BLaER1 treated with 17β-estradiol and CSF1 and Interleukin-3, amounts not matched to agents 10 nM and 100 nM (cell line): ENCODE measurements around the gene DNAJC5.
"Not testable (repeated sequence)": the region's sequence is repeated elsewhere in the genome, so short reads cannot be mapped to it uniquely, and the experiment has no call there.

Experiments
- H3K27ac ChIP-seq, 11 experiments: shearing (Covaris generic); formaldehyde crosslinking; 2 replicates each; pipeline ENCODE4 v1.8.1; 2022
- H3K27me3 ChIP-seq, 11 experiments: shearing (Covaris generic); formaldehyde crosslinking; 2 replicates each; pipeline ENCODE4 v1.8.1; 2022
- H3K36me3 ChIP-seq, 11 experiments: shearing (Covaris generic); formaldehyde crosslinking; 2 replicates each; pipeline ENCODE4 v1.8.1; 2022
- H3K4me1 ChIP-seq, 10 experiments: shearing (Covaris generic); formaldehyde crosslinking; 2 replicates each; pipeline ENCODE4 v1.8.1; 2022
- H3K4me2 ChIP-seq, 11 experiments: shearing (Covaris generic); formaldehyde crosslinking; 2 replicates each; pipeline ENCODE4 v1.8.1; 2022
- H3K4me3 ChIP-seq, 10 experiments: shearing (Covaris generic); formaldehyde crosslinking; 2 replicates each; pipeline ENCODE4 v1.8.1; 2022
- H3K9ac ChIP-seq, 11 experiments: shearing (Covaris generic); formaldehyde crosslinking; 2 replicates each; pipeline ENCODE4 v1.8.1; 2022
- H3K9me3 ChIP-seq, 11 experiments: shearing (Covaris generic); formaldehyde crosslinking; replicated peaks in 1 of 11; 2 replicates each; pipeline ENCODE4 v1.8.1; 2022
- H4K20me1 ChIP-seq, 11 experiments: shearing (Covaris generic); formaldehyde crosslinking; 2 replicates each; pipeline ENCODE4 v1.8.1; 2022
- Cebpa-rat ChIP-seq, 11 experiments: shearing (Covaris generic); IDR thresholded peaks; 2 replicates each; pipeline ENCODE4 v1.8.1; 2022

The DNAJC5 gene

GRCh38 chr20:63894358-63895201, at the start of gene DNAJC5:
Gene DNAJC5 (plus strand): TSS chr20:63895126. CDS start chr20:63928346, 33,220 bp downstream.
- Histone ChIP-seq H3K9ac (peak within 1 kb of the TSS; percentile 83 to 94 (median 90)), H3K27me3 (no peaks in the 10 kb centered on the region), H3K9me3 (no peaks in the 10 kb centered on the region), H3K27ac (peak within 1 kb of the TSS; percentile 82 to 95 (median 92)), H4K20me1 (peaks cover 60 to 86% (median 82%) of the 10 kb centered on the region in 11 experiments), H3K4me1 (peaks cover 60 to 78% (median 66%) of the 10 kb centered on the region in 10 experiments), H3K4me2 (peak within 1 kb of the TSS; percentile 86 to 100 (median 96)), H3K4me3 (peak within 1 kb of the TSS; percentile 62 to 82 (median 73)), H3K36me3 (peaks cover 38 to 67% (median 51%) of the 10 kb centered on the region in 11 experiments)
- TF ChIP-seq Cebpa-rat (IDR thresholded peaks at IDR 0.05), result no peak

GRCh38 chr20:63846128-63846771, 48.7 kb upstream of the DNAJC5 start:
- Histone ChIP-seq H3K27ac (peak overlapping the region in 9 of 11 experiments; percentile 4 to 75 (median 59); a peak in 14 of 22 replicates), H3K4me3 (peak overlapping the region in 7 of 10 experiments; percentile 10 to 61 (median 40); a peak in 8 of 20 replicates)

GRCh38 chr20:63846888-63847236, 48.1 kb upstream of the DNAJC5 start:
- Histone ChIP-seq H3K27ac (peak overlapping the region in 10 of 11 experiments; percentile 50 to 75 (median 68); a peak in 13 of 22 replicates), H3K4me1 (peaks cover 78 to 92% (median 84%) of the 10 kb centered on the region in 10 experiments), H3K36me3 (no peaks in the 10 kb centered on the region), H4K20me1 (peaks cover 0 to 16% (median 0%) of the 10 kb centered on the region in 11 experiments; a peak in 4 of 22 replicates), H3K9ac (peak overlapping the region in 10 of 11 experiments; percentile 2 to 71 (median 62); a peak in 18 of 22 replicates), H3K4me2 (peak overlapping the region; percentile 81 to 100 (median 98)), H3K9me3 (peaks cover 0 to 6% (median 0%) of the 10 kb centered on the region in 11 experiments; a peak in 2 of 22 replicates), H3K27me3 (peaks cover 0 to 31% (median 0%) of the 10 kb centered on the region in 11 experiments; a peak in 5 of 22 replicates), H3K4me3 (peak overlapping the region in 3 of 10 experiments; percentile 44 to 61 (median 47); a peak in 5 of 20 replicates)
- no peak for TF ChIP-seq Cebpa-rat (IDR thresholded peaks at IDR 0.05)

More at GRCh38 chr20:63846128-63846771, 48.7 kb upstream of the DNAJC5 start:
- H3K4me2 ChIP-seq, result peak overlapping the region; percentile 81 to 100 (median 98)
- peaks cover 0 to 31% (median 0%) of the 10 kb centered on the region in 11 experiments; a peak in 5 of 22 replicates for H3K27me3 ChIP-seq
- peaks cover 0 to 16% (median 0%) of the 10 kb centered on the region in 11 experiments; a peak in 4 of 22 replicates for H4K20me1 ChIP-seq
- H3K4me1 ChIP-seq, result peaks cover 79 to 90% (median 84%) of the 10 kb centered on the region in 10 experiments
- no peaks in the 10 kb centered on the region for H3K36me3 ChIP-seq
- TF ChIP-seq Cebpa-rat (IDR thresholded peaks at IDR 0.05), result no peak
- peaks cover 0 to 6% (median 0%) of the 10 kb centered on the region in 11 experiments; a peak in 2 of 22 replicates for H3K9me3 ChIP-seq
- H3K9ac ChIP-seq, result peak overlapping the region; percentile 3 to 71 (median 57); a peak in 17 of 22 replicates

GRCh38 chr20:63847237-63848002, 47.5 kb upstream of the DNAJC5 start:
- Histone ChIP-seq H3K9ac (peak overlapping the region; percentile 2 to 71 (median 61); a peak in 19 of 22 replicates), H3K27me3 (peaks cover 0 to 29% (median 0%) of the 10 kb centered on the region in 11 experiments; a peak in 5 of 22 replicates), H3K36me3 (no peaks in the 10 kb centered on the region), H3K4me3 (peak overlapping the region in 6 of 10 experiments; percentile 23 to 61 (median 46); a peak in 7 of 20 replicates), H3K4me2 (peak overlapping the region; percentile 81 to 100 (median 98)), H3K27ac (peak overlapping the region in 10 of 11 experiments; percentile 50 to 75 (median 68); a peak in 19 of 22 replicates), H4K20me1 (peaks cover 0 to 16% (median 0%) of the 10 kb centered on the region in 11 experiments; a peak in 4 of 22 replicates), H3K4me1 (peaks cover 72 to 92% (median 82%) of the 10 kb centered on the region in 10 experiments), H3K9me3 (peaks cover 0 to 6% (median 0%) of the 10 kb centered on the region in 11 experiments; a peak in 2 of 22 replicates)
- TF ChIP-seq Cebpa-rat (IDR thresholded peaks at IDR 0.05), result no peak

- Histone ChIP-seq H3K27ac (peak overlapping the region in 10 of 11 experiments; percentile 23 to 75 (median 68); a peak in 18 of 22 replicates), H3K4me3 (peak overlapping the region in 5 of 10 experiments; percentile 23 to 61 (median 47); a peak in 6 of 20 replicates), H3K9me3 (peaks cover 0 to 6% (median 0%) of the 10 kb centered on the region in 11 experiments; a peak in 2 of 22 replicates), H3K9ac (peak overlapping the region; percentile 2 to 71 (median 59); a peak in 18 of 22 replicates), H3K27me3 (peaks cover 0 to 22% (median 0%) of the 10 kb centered on the region in 11 experiments; a peak in 5 of 22 replicates), H3K4me1 (peaks cover 64 to 92% (median 78%) of the 10 kb centered on the region in 10 experiments), H3K4me2 (peak overlapping the region; percentile 81 to 100 (median 98)), H4K20me1 (peaks cover 0 to 13% (median 0%) of the 10 kb centered on the region in 11 experiments; a peak in 3 of 22 replicates), H3K36me3 (no peaks in the 10 kb centered on the region)
- TF ChIP-seq Cebpa-rat (IDR thresholded peaks at IDR 0.05), result no peak
These were observed 46.7 kb upstream of the DNAJC5 start for GRCh38 chr20:63848003-63848911.

GRCh38 chr20:63850689-63851547, 44.0 kb upstream of the DNAJC5 start:
- Histone ChIP-seq H3K27ac (no peak overlapping the region; a peak in 1 of 22 replicates), H3K4me2 (peak overlapping the region; percentile 9 to 99 (median 68))

GRCh38 chr20:63851548-63851943, 43.4 kb upstream of the DNAJC5 start:
- peaks cover 64 to 92% (median 78%) of the 10 kb centered on the region in 10 experiments for H3K4me1 ChIP-seq

More at GRCh38 chr20:63850689-63851547, 44.0 kb upstream of the DNAJC5 start:
- Histone ChIP-seq H3K36me3 (no peaks in the 10 kb centered on the region), H3K4me3 (no peak overlapping the region), H3K9me3 (peaks cover 0 to 6% (median 0%) of the 10 kb centered on the region in 11 experiments; a peak in 2 of 22 replicates), H4K20me1 (no peaks in the 10 kb centered on the region), H3K27me3 (no peaks in the 10 kb centered on the region), H3K4me1 (peaks cover 64 to 92% (median 78%) of the 10 kb centered on the region in 10 experiments), H3K9ac (0 out of 22 replicates have a peak overlapping the region, but pooled peaks of 1 of the 11 experiments have one; percentile 2)
- no peak for TF ChIP-seq Cebpa-rat (IDR thresholded peaks at IDR 0.05)

GRCh38 chr20:63853733-63854068, 41.2 kb upstream of the DNAJC5 start:
- H4K20me1 ChIP-seq, H3K9me3 ChIP-seq, H3K36me3 ChIP-seq, H3K27me3 ChIP-seq: not testable (repeated sequence)
- Histone ChIP-seq H3K4me2 (peak overlapping the region; percentile 91 to 99 (median 97)), H3K4me3 (peak overlapping the region in 6 of 10 experiments; percentile 13 to 56 (median 36); a peak in 7 of 20 replicates), H3K9ac (peak overlapping the region; percentile 60 to 85 (median 72); a peak in 19 of 22 replicates), H3K4me1 (peaks cover 64 to 92% (median 78%) of the 10 kb centered on the region in 10 experiments), H3K27ac (peak overlapping the region in 10 of 11 experiments; percentile 63 to 93 (median 83); a peak in 19 of 22 replicates)

More at GRCh38 chr20:63851548-63851943, 43.4 kb upstream of the DNAJC5 start:
- H3K27ac ChIP-seq, H3K27me3 ChIP-seq, H3K4me3 ChIP-seq, H4K20me1 ChIP-seq, H3K9me3 ChIP-seq, H3K9ac ChIP-seq, H3K36me3 ChIP-seq: not testable (repeated sequence)
- H3K4me2 ChIP-seq, result peak overlapping the region; percentile 9 to 99 (median 68); a peak in 20 of 22 replicates
